Fibroblast of skin of right biceps (primary cell): Measurements from ENCODE around the gene OR2A7.
"Not testable (repeated sequence)": the region's sequence is repeated elsewhere in the genome, so short reads cannot be mapped to it uniquely, and the experiment has no call there.

Experiments used
- DNase-seq: peaks from one replicate; pipeline ENCODE4 v3.0.0-alpha.2; 2013

Gene OR2A7

GRCh38 chr7:144264692-144265091, at the start of gene OR2A7:
OR2A7 (minus strand) TSS chr7:144264792; CDS start chr7:144259628, 5,164 bp downstream.
- DNase-seq, result not testable (repeated sequence)

- DNase-seq, result not testable (repeated sequence)
Measured at GRCh38 chr7:144311872-144312469, 47.4 kb upstream of the OR2A7 start, which contains the start of gene OR2A1. OR2A1 (plus strand) TSS chr7:144312419; CDS start chr7:144318125, 5,706 bp downstream.

- not testable (repeated sequence) for DNase-seq
Measured at GRCh38 chr7:144311218-144311617, 46.6 kb upstream of the OR2A7 start.

- DNase-seq, result not testable (repeated sequence)
Measured at GRCh38 chr7:144309702-144310101, 45.1 kb upstream of the OR2A7 start.

GRCh38 chr7:144305156-144305555, 40.6 kb upstream of the OR2A7 start:
- DNase-seq, result not testable (repeated sequence)

GRCh38 chr7:144303607-144304006, 39.0 kb upstream of the OR2A7 start:
- DNase-seq, result not testable (repeated sequence)

GRCh38 chr7:144302578-144303303, 38.1 kb upstream of the OR2A7 start:
- DNase-seq, result not testable (repeated sequence)

- DNase-seq, result not testable (repeated sequence)
Measured at GRCh38 chr7:144293794-144294499, 29.4 kb upstream of the OR2A7 start.

GRCh38 chr7:144292384-144293161, 28.0 kb upstream of the OR2A7 start:
- not testable (repeated sequence) for DNase-seq

GRCh38 chr7:144291607-144292006, 27.0 kb upstream of the OR2A7 start:
- DNase-seq, result not testable (repeated sequence)

- not testable (repeated sequence) for DNase-seq
Measured at GRCh38 chr7:144287171-144287784, 22.7 kb upstream of the OR2A7 start.

GRCh38 chr7:144283716-144284115, 19.1 kb upstream of the OR2A7 start:
- DNase-seq, result not testable (repeated sequence)

- not testable (repeated sequence) for DNase-seq
Measured at GRCh38 chr7:144282490-144282889, 17.9 kb upstream of the OR2A7 start.

GRCh38 chr7:144281981-144282380, 17.4 kb upstream of the OR2A7 start:
- DNase-seq, result not testable (repeated sequence)

GRCh38 chr7:144280010-144280409, 15.4 kb upstream of the OR2A7 start:
- not testable (repeated sequence) for DNase-seq

- not testable (repeated sequence) for DNase-seq
Measured at GRCh38 chr7:144275281-144275680, 10.7 kb upstream of the OR2A7 start.

GRCh38 chr7:144269188-144269587, 4.6 kb upstream of the OR2A7 start, which contains the start of gene CTAGE8:
CTAGE8 (minus strand) TSS chr7:144269288; CDS start chr7:144269250, 38 bp downstream.
- not testable (repeated sequence) for DNase-seq

- not testable (repeated sequence) for DNase-seq
Measured at GRCh38 chr7:144262128-144262527, 2.5 kb downstream of the OR2A7 start.

- DNase-seq, result not testable (repeated sequence)
Measured at GRCh38 chr7:144259067-144259466, 5.5 kb downstream of the OR2A7 start.

GRCh38 chr7:144256112-144256511, 8.5 kb downstream of the OR2A7 start:
- DNase-seq, result no peak

- no peak for DNase-seq
Measured at GRCh38 chr7:144255471-144255897, 9.1 kb downstream of the OR2A7 start.

- not testable (repeated sequence) for DNase-seq
Measured at GRCh38 chr7:144252307-144252706, 12.3 kb downstream of the OR2A7 start.
